ENCODE measurements around the gene ALK.

GRCh38 chr2:29487967-29488555 lies 433.3 kb downstream of the ALK start:
- TF ChIP-seq POLR2AphosphoS5 (IDR thresholded peaks at IDR 0.05) (no peak), CTCF (IDR thresholded peaks at IDR 0.05) (no peak)

Data from esophagus muscularis mucosa (tissue), 3 donors.